PFSK-1 (cell line): ENCODE data around the gene FOXK1.

Source experiments
- FOXP2 ChIP-seq: optimal IDR thresholded peaks from 2 replicates; pipeline ENCODE3; 2011; ENCODE audit warnings: borderline replicate concordance, control low read depth, inconsistent platforms; ENCODE audit not compliant: insufficient read depth; ENCODE audit errors: extremely low read length, extremely low read depth
- POLR2AphosphoS5 ChIP-seq: IDR thresholded peaks from 2 replicates; pipeline ENCODE4 v1.6.1; 2012; ENCODE audit warnings: low read depth, mild to moderate bottlenecking, control low read depth, low read length, moderate library complexity
- TAF1 ChIP-seq: IDR thresholded peaks from 2 replicates; pipeline ENCODE4 v1.6.1; 2012; ENCODE audit warnings: low read length, control low read depth, borderline replicate concordance; ENCODE audit not compliant: insufficient read depth
- TF ChIP-seq, protein P1 (sequence below), 2 experiments: IDR thresholded peaks; 2 replicates each; pipeline versions ENCODE4 v1.6.1 to v1.8.0; 2011 to 2012; ENCODE audit warnings: low read depth in 2 of 2, low read length in 2 of 2, control low read depth in 1 of 2, inconsistent platforms in 1 of 2, mild to moderate bottlenecking in 1 of 2, moderate library complexity in 1 of 2; ENCODE audit not compliant: insufficient read depth in 1 of 2

DNA sequence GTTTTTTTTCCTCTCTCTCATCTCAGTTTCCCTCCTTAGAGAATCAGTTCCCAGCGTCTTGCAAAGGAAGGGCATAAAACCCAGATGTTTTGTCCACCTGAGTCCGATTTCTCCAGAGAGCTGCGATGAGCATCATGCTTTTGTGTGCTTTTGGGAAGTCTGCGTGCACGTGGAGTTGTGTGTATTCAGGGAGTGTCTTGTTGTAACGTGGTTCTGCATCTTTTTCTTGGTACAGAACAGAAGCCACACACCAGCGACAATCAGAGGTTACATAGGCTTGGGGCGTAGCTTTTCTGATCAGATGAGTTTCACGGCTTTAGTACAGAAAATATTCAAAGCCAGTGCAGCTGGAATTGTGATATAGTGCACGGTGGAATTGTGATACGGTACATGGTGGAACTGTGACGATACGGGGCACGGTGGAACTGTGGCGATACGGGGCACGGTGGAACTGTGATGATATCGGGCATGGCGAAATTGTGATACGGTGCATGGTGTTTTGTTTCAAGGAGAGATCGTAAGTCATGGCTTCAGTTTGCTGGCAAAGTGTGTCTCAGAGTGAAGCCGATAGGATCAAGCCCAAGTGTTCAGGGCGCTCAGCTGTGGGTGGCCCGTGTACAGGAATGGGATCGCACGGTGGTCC, 32.8 kb downstream of the FOXK1 start:
- TF ChIP-seq, protein P1, sequence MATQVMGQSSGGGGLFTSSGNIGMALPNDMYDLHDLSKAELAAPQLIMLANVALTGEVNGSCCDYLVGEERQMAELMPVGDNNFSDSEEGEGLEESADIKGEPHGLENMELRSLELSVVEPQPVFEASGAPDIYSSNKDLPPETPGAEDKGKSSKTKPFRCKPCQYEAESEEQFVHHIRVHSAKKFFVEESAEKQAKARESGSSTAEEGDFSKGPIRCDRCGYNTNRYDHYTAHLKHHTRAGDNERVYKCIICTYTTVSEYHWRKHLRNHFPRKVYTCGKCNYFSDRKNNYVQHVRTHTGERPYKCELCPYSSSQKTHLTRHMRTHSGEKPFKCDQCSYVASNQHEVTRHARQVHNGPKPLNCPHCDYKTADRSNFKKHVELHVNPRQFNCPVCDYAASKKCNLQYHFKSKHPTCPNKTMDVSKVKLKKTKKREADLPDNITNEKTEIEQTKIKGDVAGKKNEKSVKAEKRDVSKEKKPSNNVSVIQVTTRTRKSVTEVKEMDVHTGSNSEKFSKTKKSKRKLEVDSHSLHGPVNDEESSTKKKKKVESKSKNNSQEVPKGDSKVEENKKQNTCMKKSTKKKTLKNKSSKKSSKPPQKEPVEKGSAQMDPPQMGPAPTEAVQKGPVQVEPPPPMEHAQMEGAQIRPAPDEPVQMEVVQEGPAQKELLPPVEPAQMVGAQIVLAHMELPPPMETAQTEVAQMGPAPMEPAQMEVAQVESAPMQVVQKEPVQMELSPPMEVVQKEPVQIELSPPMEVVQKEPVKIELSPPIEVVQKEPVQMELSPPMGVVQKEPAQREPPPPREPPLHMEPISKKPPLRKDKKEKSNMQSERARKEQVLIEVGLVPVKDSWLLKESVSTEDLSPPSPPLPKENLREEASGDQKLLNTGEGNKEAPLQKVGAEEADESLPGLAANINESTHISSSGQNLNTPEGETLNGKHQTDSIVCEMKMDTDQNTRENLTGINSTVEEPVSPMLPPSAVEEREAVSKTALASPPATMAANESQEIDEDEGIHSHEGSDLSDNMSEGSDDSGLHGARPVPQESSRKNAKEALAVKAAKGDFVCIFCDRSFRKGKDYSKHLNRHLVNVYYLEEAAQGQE (IDR thresholded peaks at IDR 0.05; ENCODE audit: insufficient read depth in 1 of 2, low read depth in 2 of 2, low read length in 2 of 2): no peak
- TF ChIP-seq POLR2AphosphoS5: no peak
- TF ChIP-seq FOXP2: no peak
- no peak for TF ChIP-seq TAF1
